Measurements from ENCODE around the gene BBX.

BBX gene

GRCh38 chr3:107847791-107848190 lies 325.0 kb downstream of the BBX start:
- ATAC-seq, result no peak
- TF ChIP-seq GLIS3 (CRISPR knock-in tag; IDR thresholded peaks at IDR 0.05), result no peak
- TF ChIP-seq CSRNP3 (CRISPR knock-in tag; IDR thresholded peaks at IDR 0.05), result no peak
- TF ChIP-seq TCF4 (CRISPR knock-in tag; IDR thresholded peaks at IDR 0.05; ENCODE audit: borderline replicate concordance), result no peak
- TF ChIP-seq OSR1 (CRISPR knock-in tag; IDR thresholded peaks at IDR 0.05), result no peak
- no peak for TF ChIP-seq BACH2 (CRISPR knock-in tag; IDR thresholded peaks at IDR 0.05; ENCODE audit: borderline replicate concordance)
- TF ChIP-seq PATZ1 (CRISPR knock-in tag; IDR thresholded peaks at IDR 0.05; ENCODE audit: borderline replicate concordance), result no peak
- no peak for TF ChIP-seq TSHZ2 (CRISPR knock-in tag; IDR thresholded peaks at IDR 0.05)
- TF ChIP-seq SNAI2 (CRISPR knock-in tag; IDR thresholded peaks at IDR 0.05), result no peak

- TF ChIP-seq TSHZ2 (CRISPR knock-in tag; IDR thresholded peaks at IDR 0.05), result no peak
- TF ChIP-seq GLIS3 (CRISPR knock-in tag; IDR thresholded peaks at IDR 0.05), result no peak
- TF ChIP-seq CSRNP3 (CRISPR knock-in tag; IDR thresholded peaks at IDR 0.05), result no peak
- no peak for TF ChIP-seq ISL1 (CRISPR knock-in tag; IDR thresholded peaks at IDR 0.05)
- no peak for TF ChIP-seq BACH2 (CRISPR knock-in tag; IDR thresholded peaks at IDR 0.05; ENCODE audit: borderline replicate concordance)
- no peak for TF ChIP-seq ARNTL (CRISPR knock-in tag; IDR thresholded peaks at IDR 0.05; ENCODE audit: borderline replicate concordance, low read depth)
- TF ChIP-seq ZNF70 (CRISPR knock-in tag; IDR thresholded peaks at IDR 0.05), result no peak
- TF ChIP-seq PATZ1 (CRISPR knock-in tag; IDR thresholded peaks at IDR 0.05; ENCODE audit: borderline replicate concordance), result no peak
- no peak for TF ChIP-seq ZNF8 (CRISPR knock-in tag; IDR thresholded peaks at IDR 0.05)
- TF ChIP-seq CREB5 (CRISPR knock-in tag; IDR thresholded peaks at IDR 0.05; ENCODE audit: low read depth), result no peak
- TF ChIP-seq CSDC2 (CRISPR knock-in tag; IDR thresholded peaks at IDR 0.05), result no peak
- no peak for TF ChIP-seq SNAI2 (CRISPR knock-in tag; IDR thresholded peaks at IDR 0.05)
- no peak for TF ChIP-seq ZFP3 (CRISPR knock-in tag; IDR thresholded peaks at IDR 0.05)
- no peak for TF ChIP-seq POU6F1 (CRISPR knock-in tag; IDR thresholded peaks at IDR 0.05; ENCODE audit: borderline replicate concordance, low read depth)
- no peak for TF ChIP-seq TCF4 (CRISPR knock-in tag; IDR thresholded peaks at IDR 0.05; ENCODE audit: borderline replicate concordance)
- TF ChIP-seq ESRRG (CRISPR knock-in tag; IDR thresholded peaks at IDR 0.05), result no peak
- no peak for TF ChIP-seq OSR1 (CRISPR knock-in tag; IDR thresholded peaks at IDR 0.05)
- TF ChIP-seq PPARA (CRISPR knock-in tag; IDR thresholded peaks at IDR 0.05; ENCODE audit: borderline replicate concordance), result no peak
- ATAC-seq, result no peak
Observed at GRCh38 chr3:107848351-107848915, 325.7 kb downstream of the BBX start.

All from SK-N-SH treated with all-trans-retinoic acid at 6 μM for 48 hours (cell line).